Activated T-helper 2 cell treated with anti-CD3 and anti-CD28 coated beads, Interferon-gamma antibody, Interleukin-2, Interleukin-4, amounts not matched to agents 10 μg/mL and 5 μg/mL and 100 μg/mL, durations not matched to agents 14 hours and 24 hours and 36 hours (primary cell): ENCODE measurements around the gene MTUS2. TPM values are rescaled to one million over a fixed set of nuclear protein-coding genes. Genes with fewer than 3 reads are reported as not detected.
"Not testable (repeated sequence)": the region's sequence is repeated elsewhere in the genome, so short reads cannot be mapped to it uniquely, and the experiment has no call there.

Experiments used
- DNase-seq: peaks from one replicate; pipeline ENCODE4 v3.0.0; 2021; ENCODE audit warnings: low spot score
- H3K27ac Mint-ChIP-seq: one replicate; pipeline ENCODE4 v1.8.0; 2021; ENCODE audit warnings: mixed read lengths
- H3K27me3 Mint-ChIP-seq: one replicate; pipeline ENCODE4 v1.8.0; 2021; ENCODE audit warnings: low read depth, mixed read lengths
- H3K36me3 Mint-ChIP-seq: one replicate; pipeline ENCODE4 v1.8.0; 2021; ENCODE audit warnings: low read depth, mixed read lengths
- H3K4me1 Mint-ChIP-seq: one replicate; pipeline ENCODE4 v1.8.0; 2021; ENCODE audit warnings: low read depth, mixed read lengths
- H3K4me3 Mint-ChIP-seq: one replicate; pipeline ENCODE4 v1.8.0; 2021; ENCODE audit warnings: low read depth, mild to moderate bottlenecking, moderate library complexity, mixed read lengths
- H3K9me3 Mint-ChIP-seq: one replicate; pipeline ENCODE4 v1.8.0; 2021; ENCODE audit warnings: mixed read lengths
- intact Hi-C: fragments of 100-400 bp; cut with micrococcal nuclease; formaldehyde crosslinking; loops from one replicate; pipeline ENCODE4 v1.15.1; 2023
- total RNA-seq: library from RNA; stranded (reverse); gene quantifications from 2 replicates; pipeline ENCODE4 v1.2.3, GENCODE V29; 2022

Gene MTUS2
- total RNA-seq, 1 donor from 2014 or later: not detected

DNA sequence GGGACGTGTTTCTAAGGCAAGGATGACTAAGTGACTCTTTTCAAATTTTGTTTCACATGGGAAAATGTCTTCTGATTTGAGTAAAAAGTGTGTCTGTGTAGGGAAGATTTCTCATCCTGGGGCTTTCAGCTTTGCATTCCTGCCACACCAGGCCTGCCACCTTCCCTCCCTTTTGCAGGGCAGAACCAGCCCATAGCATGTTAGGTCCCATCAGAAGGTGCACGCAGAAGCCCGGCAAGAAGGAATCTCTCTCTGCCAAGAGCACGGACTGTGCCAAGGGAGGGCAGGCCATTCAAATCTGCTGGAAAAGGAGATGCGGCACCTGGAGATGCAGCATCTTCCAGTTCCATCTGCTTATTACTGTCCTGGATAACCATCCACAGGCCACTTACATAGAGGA, 563.3 kb downstream of the MTUS2 start:
- Mint-ChIP-seq H3K4me3 (no peak overlapping the region), H3K9me3 (peaks cover 8% of the 10 kb centered on the region), H3K36me3 (no peaks in the 10 kb centered on the region), H3K27ac (no peak overlapping the region), H3K27me3 (no peaks in the 10 kb centered on the region), H3K4me1 (no peaks in the 10 kb centered on the region)
- DNase-seq: no peak
- intact Hi-C loops: no loop called here

DNA sequence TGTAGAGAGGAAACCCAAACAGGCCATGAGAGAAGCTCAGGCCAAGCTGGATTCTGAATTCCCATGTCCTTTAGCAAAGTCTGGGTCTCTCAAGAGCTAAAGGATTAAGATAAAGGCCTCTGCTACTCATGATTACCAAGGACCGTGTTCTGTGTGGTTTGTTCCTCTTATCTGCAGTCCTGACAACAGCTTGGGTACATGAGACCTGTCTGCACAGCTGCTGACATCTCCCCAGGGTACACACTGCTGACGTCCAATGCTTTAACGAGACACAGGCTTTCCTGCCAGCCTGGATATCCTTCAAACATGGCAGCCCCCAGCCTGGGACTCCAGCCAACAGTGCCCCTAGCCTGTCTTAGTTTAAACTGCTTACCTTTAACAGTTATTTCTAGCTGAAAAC, 564.3 kb downstream of the MTUS2 start:
- H3K4me1 Mint-ChIP-seq: no peaks in the 10 kb centered on the region
- intact Hi-C loops: no loop called here

DNA sequence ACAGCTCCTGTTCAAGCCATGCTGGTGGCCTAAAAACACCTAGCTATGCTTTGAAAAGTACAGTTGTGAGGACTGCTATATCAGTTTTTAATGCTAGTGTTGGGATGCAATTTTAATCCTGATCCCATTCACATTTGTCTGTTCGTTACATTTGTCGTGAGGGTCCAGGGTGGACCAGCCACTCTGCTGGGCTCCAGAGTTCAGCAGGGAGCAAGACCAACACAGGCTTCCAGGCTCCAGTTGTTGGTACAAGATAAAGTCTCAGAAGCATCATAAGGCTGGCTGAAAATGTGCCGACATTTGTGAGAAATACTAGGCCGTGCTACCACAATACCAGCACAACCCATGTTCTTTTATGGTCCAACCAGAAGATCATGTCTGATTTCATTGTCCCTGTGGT, 564.7 kb downstream of the MTUS2 start:
- H3K4me1 Mint-ChIP-seq: no peaks in the 10 kb centered on the region

More for the DNA sequence above, 564.3 kb downstream of the MTUS2 start:
- Mint-ChIP-seq H3K27ac (no peak overlapping the region), H3K4me3 (no peak overlapping the region), H3K36me3 (no peaks in the 10 kb centered on the region), H3K9me3 (peaks cover under 1% of the 10 kb centered on the region), H3K27me3 (no peaks in the 10 kb centered on the region)
- no peak for DNase-seq

DNA sequence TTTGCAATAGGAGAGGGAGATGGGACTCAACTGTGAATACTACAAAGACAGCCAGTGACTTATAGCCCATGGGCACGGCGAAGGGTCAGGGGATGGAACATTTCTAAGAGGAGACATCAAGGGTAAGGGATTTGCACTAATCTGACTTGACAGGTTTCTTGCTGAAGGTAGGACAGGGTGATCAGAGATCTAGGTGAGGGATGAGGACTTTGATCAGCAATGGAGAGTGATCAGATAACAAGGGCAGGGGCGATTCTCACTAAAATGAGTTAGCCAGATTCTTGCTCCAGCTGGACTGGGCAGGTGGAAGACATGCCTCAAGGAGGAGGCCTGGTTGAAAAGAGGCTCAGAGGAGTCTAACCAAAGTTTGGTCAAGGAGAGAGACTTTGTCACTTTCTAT, 566.1 kb downstream of the MTUS2 start:
- no peak overlapping the region for H3K4me3 Mint-ChIP-seq
- H3K9me3 Mint-ChIP-seq: no peaks in the 10 kb centered on the region
- intact Hi-C loops: no loop called here
- H3K4me1 Mint-ChIP-seq: no peaks in the 10 kb centered on the region
- H3K27ac Mint-ChIP-seq: no peak overlapping the region
- no peaks in the 10 kb centered on the region for H3K36me3 Mint-ChIP-seq
- DNase-seq: no peak
- H3K27me3 Mint-ChIP-seq: no peaks in the 10 kb centered on the region

More for the DNA sequence above, 564.7 kb downstream of the MTUS2 start:
- H3K4me3 Mint-ChIP-seq: no peak overlapping the region
- H3K36me3 Mint-ChIP-seq: no peaks in the 10 kb centered on the region
- H3K9me3 Mint-ChIP-seq: no peaks in the 10 kb centered on the region
- intact Hi-C loops: no loop called here
- H3K27ac Mint-ChIP-seq: no peak overlapping the region
- no peaks in the 10 kb centered on the region for H3K27me3 Mint-ChIP-seq
- DNase-seq: no peak

DNA sequence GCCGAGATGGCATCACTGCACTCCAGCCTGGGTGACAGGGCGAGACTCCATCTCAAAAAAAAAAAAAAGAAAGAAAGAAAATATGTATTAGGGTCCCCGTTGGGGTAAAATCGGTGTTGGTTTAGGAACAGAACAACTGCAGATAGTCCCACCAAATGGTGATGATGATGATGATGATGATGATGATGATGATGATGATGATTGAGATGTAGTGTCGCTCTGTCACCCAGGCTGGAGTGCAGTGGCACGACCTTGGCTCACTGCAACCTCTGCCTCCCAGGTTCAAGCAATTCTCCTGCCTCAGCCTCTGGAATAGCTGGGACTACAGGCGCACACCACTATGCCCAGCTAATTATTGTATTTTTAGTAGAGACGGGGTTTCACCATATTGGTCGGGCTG, 570.5 kb downstream of the MTUS2 start:
- H3K27ac Mint-ChIP-seq, H3K27me3 Mint-ChIP-seq, DNase-seq, H3K4me1 Mint-ChIP-seq, H3K4me3 Mint-ChIP-seq, H3K36me3 Mint-ChIP-seq, H3K9me3 Mint-ChIP-seq, intact Hi-C loops: not testable (repeated sequence)

DNA sequence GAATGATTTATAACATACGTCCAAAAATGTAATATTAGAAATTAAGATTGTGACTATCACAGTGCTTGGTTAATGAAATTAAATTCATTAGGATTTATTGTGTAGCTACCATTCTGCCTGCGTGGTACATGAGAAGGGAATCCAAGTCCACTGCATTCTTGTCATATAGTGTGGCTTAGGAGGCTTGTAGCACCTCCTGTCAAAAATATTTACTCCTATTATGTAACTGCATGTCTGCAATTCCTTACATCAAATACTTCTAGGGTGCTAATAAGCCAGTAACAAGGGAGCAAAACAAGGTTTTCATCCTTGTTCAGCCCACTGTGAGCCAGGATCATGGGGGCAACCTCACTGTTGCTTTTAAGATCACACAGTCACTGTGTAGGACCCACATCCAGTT, 576.3 kb downstream of the MTUS2 start:
- Mint-ChIP-seq H3K27ac (no peak overlapping the region), H3K4me1 (no peaks in the 10 kb centered on the region), H3K4me3 (no peak overlapping the region), H3K36me3 (no peaks in the 10 kb centered on the region), H3K27me3 (peaks cover 3% of the 10 kb centered on the region), H3K9me3 (no peaks in the 10 kb centered on the region)
- intact Hi-C loops: no loop called here
- no peak for DNase-seq

DNA sequence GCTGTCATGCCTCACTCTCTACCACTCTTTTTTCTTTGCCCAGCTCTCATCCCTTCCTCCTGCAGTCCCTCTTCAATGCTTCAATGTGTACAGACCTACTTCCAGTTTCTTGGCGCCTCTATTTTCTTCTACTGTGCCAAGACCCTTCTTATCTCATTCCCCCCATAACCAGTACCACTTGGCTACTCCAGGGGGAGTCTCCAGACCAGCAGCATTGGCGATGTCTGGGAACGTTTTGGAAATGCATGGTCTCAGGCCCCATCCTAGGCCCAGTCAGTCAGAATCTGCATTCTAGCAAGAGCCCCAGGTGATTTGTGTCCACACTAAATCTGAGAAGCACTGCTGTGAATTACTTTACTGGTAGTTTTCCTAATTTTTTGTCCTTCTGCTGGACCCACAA, 577.1 kb downstream of the MTUS2 start:
- H3K27me3 Mint-ChIP-seq: peaks cover 3% of the 10 kb centered on the region
- H3K27ac Mint-ChIP-seq: no peak overlapping the region
- intact Hi-C loops: no loop called here

DNA sequence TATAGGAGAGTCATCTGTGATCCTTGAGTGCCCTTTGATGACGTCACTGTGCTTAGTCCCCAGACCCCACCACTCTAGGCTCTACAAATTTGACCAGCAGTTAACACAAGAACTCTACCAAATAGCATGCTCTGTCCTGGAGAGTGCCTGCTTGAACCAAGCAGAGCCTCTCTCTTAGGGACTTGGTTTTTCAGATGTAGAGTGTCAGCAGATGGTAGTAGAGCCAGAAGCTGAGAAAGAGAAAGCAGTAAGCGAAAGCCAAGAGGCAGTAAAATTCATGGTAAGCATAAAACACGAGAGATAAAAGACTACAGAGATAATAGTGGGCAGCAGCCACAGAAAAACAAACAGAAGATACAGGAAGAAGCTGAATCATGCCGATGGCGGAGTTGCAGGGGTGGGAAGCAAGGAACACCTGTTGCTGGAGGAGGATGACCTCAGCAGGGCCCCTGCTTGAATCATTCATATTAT, 582.1 kb downstream of the MTUS2 start:
- Mint-ChIP-seq H3K27me3 (peaks cover 2% of the 10 kb centered on the region), H3K27ac (no peak overlapping the region), H3K9me3 (no peaks in the 10 kb centered on the region), H3K4me1 (no peaks in the 10 kb centered on the region), H3K4me3 (no peak overlapping the region), H3K36me3 (no peaks in the 10 kb centered on the region)
- intact Hi-C loops: no loop called here
- no peak for DNase-seq

More for the DNA sequence above, 577.1 kb downstream of the MTUS2 start:
- no peaks in the 10 kb centered on the region for H3K36me3 Mint-ChIP-seq
- no peak overlapping the region for H3K4me3 Mint-ChIP-seq
- no peaks in the 10 kb centered on the region for H3K4me1 Mint-ChIP-seq
- H3K9me3 Mint-ChIP-seq: no peaks in the 10 kb centered on the region
- no peak for DNase-seq

DNA sequence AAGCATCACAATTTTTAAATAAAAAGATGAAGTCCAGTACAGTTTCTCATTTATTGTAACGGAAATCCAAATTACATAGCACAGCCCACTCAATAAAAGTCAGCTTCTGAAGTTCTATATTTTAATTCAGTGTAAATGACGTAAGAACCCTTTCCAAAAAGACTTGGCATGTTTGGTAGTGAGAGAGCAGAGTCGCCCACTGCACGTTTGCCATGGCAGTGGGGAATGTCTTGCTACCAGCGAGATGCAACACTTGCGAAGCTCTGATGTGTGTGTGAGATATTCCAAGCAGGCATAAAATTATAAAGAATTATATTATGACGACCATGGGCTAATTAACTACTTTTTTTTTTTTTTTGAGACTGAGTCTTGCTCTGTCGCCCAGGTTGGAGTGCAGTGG, 585.3 kb downstream of the MTUS2 start:
- Mint-ChIP-seq H3K27me3 (no peaks in the 10 kb centered on the region), H3K27ac (no peak overlapping the region), H3K9me3 (no peaks in the 10 kb centered on the region), H3K4me1 (no peaks in the 10 kb centered on the region), H3K36me3 (no peaks in the 10 kb centered on the region), H3K4me3 (no peak overlapping the region)
- intact Hi-C loops: no loop called here
- DNase-seq: no peak

DNA sequence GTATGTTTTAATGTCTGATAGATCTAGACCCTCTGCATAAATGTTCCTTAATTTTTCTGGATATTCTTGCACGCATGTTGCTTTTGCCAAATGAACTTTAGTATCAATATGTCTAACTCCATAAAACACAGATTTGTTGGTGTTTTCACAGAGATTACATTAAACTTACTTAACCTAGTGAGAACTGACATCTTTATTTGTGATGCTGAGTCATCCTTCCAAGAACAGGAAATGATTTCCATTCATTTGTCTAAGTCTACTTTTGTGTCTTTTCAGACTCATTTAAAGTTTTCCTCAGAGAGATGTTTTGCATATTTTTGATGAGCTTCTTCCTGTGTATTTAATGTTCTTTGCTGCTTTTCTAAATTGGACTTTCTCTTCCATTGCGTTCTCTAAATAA, 591.3 kb downstream of the MTUS2 start:
- no peak overlapping the region for H3K4me3 Mint-ChIP-seq

DNA sequence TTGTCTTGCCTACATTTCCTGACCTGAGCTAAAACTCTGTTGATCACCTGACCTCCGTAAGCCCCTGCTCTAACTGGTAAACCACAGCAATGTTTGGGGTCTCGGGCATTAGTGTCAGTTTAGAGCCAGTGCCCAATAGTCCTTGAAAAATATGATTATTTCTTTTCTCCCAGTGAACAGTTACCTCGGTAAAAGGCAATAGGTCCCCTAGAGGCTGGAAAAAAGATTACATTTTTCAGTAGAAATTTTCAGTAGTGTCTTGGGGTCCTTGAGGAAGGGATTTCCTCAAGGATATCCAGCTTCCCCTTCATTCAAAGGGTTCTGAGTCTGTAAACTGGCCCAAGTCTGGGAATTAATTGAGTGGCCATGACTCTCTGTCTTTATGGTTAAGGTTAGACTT, 597.9 kb downstream of the MTUS2 start:
- Mint-ChIP-seq H3K27me3 (peaks cover 4% of the 10 kb centered on the region), H3K4me1 (no peaks in the 10 kb centered on the region), H3K4me3 (no peak overlapping the region), H3K9me3 (no peaks in the 10 kb centered on the region), H3K36me3 (no peaks in the 10 kb centered on the region), H3K27ac (no peak overlapping the region)
- intact Hi-C loops: no loop called here
- no peak for DNase-seq

More for the DNA sequence above, 591.3 kb downstream of the MTUS2 start:
- intact Hi-C loops: no loop called here
- Mint-ChIP-seq H3K27ac (no peak overlapping the region), H3K36me3 (no peaks in the 10 kb centered on the region), H3K4me1 (peaks cover 3% of the 10 kb centered on the region), H3K9me3 (peaks cover 5% of the 10 kb centered on the region), H3K27me3 (no peaks in the 10 kb centered on the region)
- DNase-seq: no peak

DNA sequence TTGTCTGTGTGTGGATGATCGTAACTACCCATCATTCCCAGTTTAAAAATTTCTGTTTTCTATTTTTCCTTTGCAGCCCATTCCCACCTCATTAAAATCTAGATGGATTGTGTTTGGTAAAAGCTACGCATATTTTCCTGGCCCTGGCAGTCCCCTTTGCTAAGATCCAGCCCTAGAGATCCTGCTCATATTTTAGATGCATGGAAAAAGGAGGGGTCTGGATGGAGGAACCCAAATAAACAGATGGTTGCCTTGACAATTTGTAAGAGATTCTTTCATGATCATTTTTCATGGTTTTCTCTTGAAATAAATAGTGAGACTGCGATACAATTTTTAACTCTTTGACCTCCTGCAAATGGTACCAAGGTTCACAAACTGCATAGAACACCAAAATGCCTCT, 601.0 kb downstream of the MTUS2 start:
- no peak overlapping the region for H3K4me3 Mint-ChIP-seq
- no peak overlapping the region for H3K27ac Mint-ChIP-seq
- no peaks in the 10 kb centered on the region for H3K4me1 Mint-ChIP-seq
- no peaks in the 10 kb centered on the region for H3K9me3 Mint-ChIP-seq
- intact Hi-C loops: no loop called here
- no peak for DNase-seq
- H3K36me3 Mint-ChIP-seq: no peaks in the 10 kb centered on the region
- H3K27me3 Mint-ChIP-seq: peaks cover 5% of the 10 kb centered on the region

DNA sequence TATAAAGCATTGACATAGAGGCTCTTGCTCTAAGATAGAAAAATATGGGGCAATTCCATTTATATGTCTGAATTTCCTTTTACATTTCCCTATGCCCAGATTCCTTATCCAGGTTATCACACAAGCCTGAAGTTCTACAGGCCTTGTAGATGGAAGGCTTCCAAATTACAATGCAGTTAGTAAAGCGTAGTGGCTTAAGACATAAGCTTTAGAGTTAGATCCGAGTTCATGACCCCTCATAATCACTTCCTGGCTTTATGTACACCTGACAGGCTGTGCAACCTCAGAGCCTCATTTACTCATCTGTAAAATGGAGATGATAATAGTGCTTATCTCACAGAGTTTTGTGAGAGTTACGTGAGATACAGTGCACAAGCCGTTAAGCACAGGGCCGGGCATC, 601.9 kb downstream of the MTUS2 start:
- Mint-ChIP-seq H3K27ac (no peak overlapping the region), H3K4me3 (no peak overlapping the region), H3K27me3 (peaks cover 12% of the 10 kb centered on the region), H3K36me3 (no peaks in the 10 kb centered on the region), H3K4me1 (no peaks in the 10 kb centered on the region), H3K9me3 (no peaks in the 10 kb centered on the region)
- intact Hi-C loops: no loop called here
- DNase-seq: no peak

DNA sequence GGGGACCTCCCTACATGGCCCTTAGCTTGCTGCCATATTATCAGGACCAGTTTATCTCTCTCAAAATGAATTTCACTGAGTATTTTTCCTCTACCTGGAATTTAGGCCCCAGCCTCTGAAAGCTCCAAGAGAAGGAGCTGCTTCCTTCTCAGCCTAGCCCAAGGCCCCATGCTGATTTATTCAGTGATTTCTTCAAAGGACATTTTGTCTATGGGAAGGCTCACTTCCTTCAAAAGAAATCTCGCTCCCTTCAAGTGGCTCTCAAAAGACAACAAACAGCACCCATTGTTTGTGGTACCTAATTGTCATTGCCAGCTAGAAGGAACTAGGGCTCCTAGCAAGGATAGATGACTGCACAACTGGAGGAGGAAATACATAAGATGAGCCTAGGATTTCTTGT, 602.9 kb downstream of the MTUS2 start:
- Mint-ChIP-seq H3K4me3 (no peak overlapping the region), H3K4me1 (no peaks in the 10 kb centered on the region), H3K27me3 (peaks cover 22% of the 10 kb centered on the region), H3K36me3 (no peaks in the 10 kb centered on the region), H3K9me3 (no peaks in the 10 kb centered on the region), H3K27ac (no peak overlapping the region)
- intact Hi-C loops: no loop called here
- DNase-seq: no peak
